Esophagus squamous epithelium (tissue), 5 donors: ENCODE data around the gene RPUSD4. TPM values are rescaled to one million over a fixed set of nuclear protein-coding genes. Genes with fewer than 3 reads are reported as not detected.

Experiments
- DNase-seq: peaks from one replicate; lab custom pipeline; 2025; lab: John Stamatoyannopoulos, UW
- H3K27ac ChIP-seq, 4 donors: fragments of 200-600 bp; sonication (generic); one replicate each; pipeline ENCODE4 v1.5.1; 2016 to 2019; ENCODE audit warnings: mild to moderate bottlenecking in 1 of 4
- H3K27me3 ChIP-seq, 4 donors: fragments of 200-600 bp; sonication (generic); 1 replicate in 3 of 4; 2 replicates in 1 of 4; pipeline versions ENCODE4 v1.5.1 to v1.6.0; 2017 to 2021; ENCODE audit warnings: antibody characterized with exemption in 1 of 4
- H3K36me3 ChIP-seq, 3 donors: fragments of 200-600 bp; sonication (generic); one replicate each; pipeline ENCODE4 v1.5.1; 2016 to 2019
- H3K4me1 ChIP-seq, 3 donors: fragments of 200-600 bp; sonication (generic); one replicate each; pipeline ENCODE4 v1.5.1; 2017 to 2019
- H3K4me3 ChIP-seq, 4 donors: fragments of 200-600 bp; sonication (generic); 1 replicate in 3 of 4; 2 replicates in 1 of 4; pipeline ENCODE4 v1.5.1; 2016 to 2019; ENCODE audit warnings: mild to moderate bottlenecking in 2 of 4, moderate library complexity in 1 of 4
- H3K9me3 ChIP-seq, 3 donors: fragments of 200-600 bp; sonication (generic); one replicate each; pipeline ENCODE4 v1.5.1; 2016 to 2019
- POLR2A ChIP-seq, 4 donors: fragments of 450-650 bp; IDR thresholded peaks; one replicate each; pipeline ENCODE4 v1.6.1; 2017; ENCODE audit warnings: antibody characterized with exemption in 4 of 4, mild to moderate bottlenecking in 4 of 4, moderate library complexity in 3 of 4
- WGBS, 2 donors: methylation state at CpG; one replicate each; pipeline ENCODE4 v1.1.5; 2018; 5-methylcytosine and 5-hydroxymethylcytosine counted together
- intact Hi-C: fragments of 100-400 bp; cut with DNase I; formaldehyde crosslinking; loops from one replicate; pipeline ENCODE4 v1.15.0; 2022
- total RNA-seq, 4 donors: library from RNA; depleted of rRNA; stranded (reverse); fragments of >200 nt; gene quantifications; one replicate each; pipeline ENCODE4 v1.1.0, GENCODE V29; 2016
- TF ChIP-seq, protein P1 (sequence below), 6 experiments: fragments of 450-650 bp in 4 of 6; fragments of 200-600 bp in 2 of 6; sonication (generic) in 2 of 6; IDR thresholded peaks; one replicate each; pipeline ENCODE4 v1.5.1; 2016 to 2019; ENCODE audit warnings: antibody characterized with exemption in 6 of 6, mild to moderate bottlenecking in 4 of 6, moderate library complexity in 4 of 6
- donor health status: DM: yes; HTN: yes; CAD: no.

Gene RPUSD4
- total RNA-seq, 4 donors from 2014 or later = 11.7 to 28.6 (median 18.4) TPM

DNA sequence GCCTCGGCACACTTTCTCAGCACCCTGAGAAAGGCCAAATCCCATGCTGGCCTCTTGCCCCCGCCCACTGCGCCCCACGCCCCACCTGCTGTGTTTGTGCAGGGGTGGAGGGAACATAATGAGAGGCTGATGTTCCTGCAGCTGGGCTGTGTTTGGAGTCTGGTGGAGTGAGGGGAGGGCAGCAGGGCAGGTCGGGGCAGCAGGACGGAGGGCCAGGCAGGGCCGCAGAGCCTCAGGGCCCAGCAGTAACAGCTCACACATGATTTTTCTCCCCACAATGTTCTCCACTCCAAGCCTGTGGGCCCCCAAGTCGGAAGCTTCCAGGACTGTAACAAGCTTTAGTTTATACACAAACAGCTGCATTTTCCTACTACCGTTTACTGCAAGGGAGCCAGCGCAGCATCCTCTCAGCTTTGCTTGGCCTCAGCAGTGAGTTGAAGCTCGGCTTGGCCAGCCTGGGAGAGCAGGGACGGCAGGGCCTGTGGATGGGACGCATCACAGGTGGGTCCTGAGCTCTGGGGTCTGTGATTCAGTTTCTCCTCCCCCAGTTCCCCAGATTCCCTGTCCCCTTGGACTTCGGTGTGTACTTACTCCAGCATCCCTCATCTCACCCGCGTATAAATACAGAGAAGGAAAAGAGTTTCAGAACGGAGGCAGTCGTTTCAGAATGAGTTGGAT, 51.0 kb downstream of the RPUSD4 start:
- peaks cover 0 to 5% (median 0%) of the 10 kb centered on the region in 4 donors for H3K27me3 ChIP-seq
- TF ChIP-seq POLR2A (IDR thresholded peaks at IDR 0.05) = no peak
- TF ChIP-seq, protein P1, sequence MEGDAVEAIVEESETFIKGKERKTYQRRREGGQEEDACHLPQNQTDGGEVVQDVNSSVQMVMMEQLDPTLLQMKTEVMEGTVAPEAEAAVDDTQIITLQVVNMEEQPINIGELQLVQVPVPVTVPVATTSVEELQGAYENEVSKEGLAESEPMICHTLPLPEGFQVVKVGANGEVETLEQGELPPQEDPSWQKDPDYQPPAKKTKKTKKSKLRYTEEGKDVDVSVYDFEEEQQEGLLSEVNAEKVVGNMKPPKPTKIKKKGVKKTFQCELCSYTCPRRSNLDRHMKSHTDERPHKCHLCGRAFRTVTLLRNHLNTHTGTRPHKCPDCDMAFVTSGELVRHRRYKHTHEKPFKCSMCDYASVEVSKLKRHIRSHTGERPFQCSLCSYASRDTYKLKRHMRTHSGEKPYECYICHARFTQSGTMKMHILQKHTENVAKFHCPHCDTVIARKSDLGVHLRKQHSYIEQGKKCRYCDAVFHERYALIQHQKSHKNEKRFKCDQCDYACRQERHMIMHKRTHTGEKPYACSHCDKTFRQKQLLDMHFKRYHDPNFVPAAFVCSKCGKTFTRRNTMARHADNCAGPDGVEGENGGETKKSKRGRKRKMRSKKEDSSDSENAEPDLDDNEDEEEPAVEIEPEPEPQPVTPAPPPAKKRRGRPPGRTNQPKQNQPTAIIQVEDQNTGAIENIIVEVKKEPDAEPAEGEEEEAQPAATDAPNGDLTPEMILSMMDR (IDR thresholded peaks at IDR 0.05) = no peak
- H3K4me3 ChIP-seq = no peak overlapping the region
- no peak for DNase-seq
- no peaks in the 10 kb centered on the region for H3K9me3 ChIP-seq
- 55 to 95% methylated on average over 4 to 6 of the region's 18 CpGs for WGBS, 2 donors
- intact Hi-C loops = no loop called here
- H3K36me3 ChIP-seq = no peaks in the 10 kb centered on the region
- peaks cover 4 to 13% (median 7%) of the 10 kb centered on the region in 3 donors for H3K4me1 ChIP-seq
- H3K27ac ChIP-seq = no peak overlapping the region

DNA sequence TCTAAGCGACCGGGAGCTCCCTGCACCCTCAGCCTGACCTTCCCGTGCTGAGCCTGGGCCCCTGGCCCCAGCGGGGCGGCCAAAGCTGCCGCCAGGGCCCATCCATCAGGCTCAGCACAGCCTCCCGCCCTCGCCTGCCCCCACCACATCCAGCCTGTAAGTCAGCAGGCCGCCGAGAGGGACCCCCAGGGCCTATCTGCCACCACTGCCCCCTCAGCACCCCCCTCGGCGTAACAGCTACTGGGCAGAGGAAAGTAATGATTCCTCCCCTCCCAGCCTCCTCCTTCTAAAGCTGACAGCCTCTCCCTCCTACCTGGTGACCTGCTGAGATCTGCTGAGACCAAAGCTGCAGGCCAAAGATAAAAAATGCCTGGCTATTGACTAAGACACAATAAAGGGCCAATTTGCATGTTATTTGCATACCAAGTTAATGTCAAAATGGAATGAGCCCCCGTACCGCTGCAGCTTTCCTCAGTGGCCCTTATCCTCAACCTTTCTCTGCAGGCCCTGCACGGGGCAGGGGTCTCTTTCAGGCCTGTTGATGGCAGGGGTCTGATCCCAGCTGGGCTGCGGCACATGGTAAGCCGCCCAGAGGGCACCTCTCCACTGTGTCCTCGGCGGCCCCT, 51.6 kb downstream of the RPUSD4 start:
- no peak for DNase-seq
- intact Hi-C loops = no loop called here
- 87 to 88% methylated on average over 8 to 12 of the region's 19 CpGs for WGBS, 2 donors

DNA sequence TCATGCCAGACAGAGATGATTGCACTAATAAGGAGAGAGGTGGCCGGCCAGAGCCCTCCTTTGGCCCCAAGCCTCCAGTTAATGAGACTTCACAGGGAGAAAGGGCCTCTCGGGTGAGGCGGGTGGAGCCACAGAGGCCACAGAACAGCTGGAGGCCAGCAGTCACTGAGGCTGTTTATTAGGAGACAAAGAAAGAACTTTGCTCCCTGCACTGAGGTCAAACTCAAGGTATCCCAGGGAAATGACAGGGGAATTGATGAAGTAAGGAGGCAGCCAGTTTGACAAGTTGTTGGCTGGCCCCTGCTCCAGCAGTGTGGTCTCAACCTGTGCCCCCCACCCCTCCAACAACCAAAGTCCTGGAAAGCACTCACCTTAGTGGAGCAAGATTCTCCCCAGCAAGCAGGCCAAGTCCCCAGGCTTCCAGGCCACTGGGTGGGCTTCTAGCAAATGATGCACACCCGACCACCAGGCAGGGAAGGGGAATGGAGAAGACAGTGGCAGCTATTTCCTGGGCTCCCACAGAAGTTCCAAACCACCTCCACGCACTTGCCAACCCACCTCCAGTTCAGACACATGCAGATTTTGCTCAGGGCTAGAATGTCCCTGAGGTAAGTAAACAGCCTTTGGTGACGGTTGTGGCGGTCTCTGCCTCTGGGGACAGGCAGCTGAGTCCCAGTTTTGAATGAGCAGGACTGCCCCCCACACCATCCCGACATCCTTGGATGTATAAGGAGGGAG, 53.2 kb downstream of the RPUSD4 start:
- Histone ChIP-seq H3K9me3 (no peaks in the 10 kb centered on the region), H3K4me3 (no peak overlapping the region), H3K4me1 (peaks cover 4 to 19% (median 7%) of the 10 kb centered on the region in 3 donors), H3K27me3 (peaks cover 0 to 5% (median 0%) of the 10 kb centered on the region in 4 donors), H3K36me3 (no peaks in the 10 kb centered on the region), H3K27ac (no peak overlapping the region)
- no peak for TF ChIP-seq POLR2A (IDR thresholded peaks at IDR 0.05)
- TF ChIP-seq, protein P1 (IDR thresholded peaks at IDR 0.05) = no peak
- DNase-seq = no peak
- 83 to 84% methylated on average over 7 of the region's 8 CpGs for WGBS, 2 donors
- intact Hi-C loops = no loop called here

More for the DNA sequence above, 51.6 kb downstream of the RPUSD4 start:
- TF ChIP-seq, protein P1 (IDR thresholded peaks at IDR 0.05) = no peak
- TF ChIP-seq POLR2A (IDR thresholded peaks at IDR 0.05) = no peak
- Histone ChIP-seq H3K9me3 (no peaks in the 10 kb centered on the region), H3K27ac (no peak overlapping the region), H3K27me3 (peaks cover 0 to 5% (median 0%) of the 10 kb centered on the region in 4 donors), H3K4me3 (no peak overlapping the region), H3K36me3 (no peaks in the 10 kb centered on the region), H3K4me1 (peaks cover 4 to 12% (median 7%) of the 10 kb centered on the region in 3 donors)

DNA sequence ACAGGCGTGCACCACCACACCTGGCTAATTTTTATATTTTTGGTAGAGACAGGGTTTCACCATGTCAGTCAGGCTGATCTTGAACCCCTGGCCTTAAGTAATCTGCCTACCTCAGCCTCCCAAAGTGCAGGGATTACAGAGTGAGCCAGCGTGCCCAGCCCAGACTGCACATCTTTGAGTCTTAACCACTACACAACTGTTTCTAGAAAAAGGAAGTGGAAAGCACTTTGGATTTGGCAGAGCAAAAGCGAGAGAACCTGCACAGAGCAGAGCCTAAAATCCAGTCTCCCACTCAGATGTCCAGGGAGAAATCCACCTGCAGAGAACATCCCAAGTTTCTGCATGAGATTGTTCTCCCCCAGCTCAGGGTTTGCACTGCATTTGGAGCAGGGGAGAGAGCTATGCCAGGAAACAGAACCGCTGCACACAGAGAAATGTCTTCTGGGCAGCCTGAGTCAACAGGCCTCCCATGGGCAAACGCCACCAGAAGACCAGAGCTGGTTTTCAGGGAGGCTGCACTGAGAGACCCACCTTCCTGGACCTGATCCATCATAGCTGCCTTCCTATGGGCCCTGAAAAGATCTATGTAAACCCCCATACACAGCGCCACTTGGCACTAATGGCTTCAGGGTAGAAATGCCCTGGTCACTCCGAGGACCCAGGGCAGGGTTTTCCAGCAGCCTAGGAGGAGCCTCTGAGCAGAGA, 54.0 kb downstream of the RPUSD4 start:
- H3K9me3 ChIP-seq = no peaks in the 10 kb centered on the region
- TF ChIP-seq, protein P1 (IDR thresholded peaks at IDR 0.05) = no peak
- TF ChIP-seq POLR2A (IDR thresholded peaks at IDR 0.05) = no peak
- no peaks in the 10 kb centered on the region for H3K36me3 ChIP-seq
- 78 to 87% methylated on average over 4 to 5 of the region's 7 CpGs for WGBS, 2 donors
- peaks cover 0 to 1% (median 0%) of the 10 kb centered on the region in 4 donors for H3K27me3 ChIP-seq
- H3K27ac ChIP-seq = no peak overlapping the region
- H3K4me3 ChIP-seq = no peak overlapping the region
- no peak for DNase-seq
- intact Hi-C loops = no loop called here
- H3K4me1 ChIP-seq = peaks cover 2 to 12% (median 2%) of the 10 kb centered on the region in 3 donors
